Panc1 (cell line): ENCODE data around the gene ADM2.
"Not testable (repeated sequence)": the region's sequence is repeated elsewhere in the genome, so short reads cannot be mapped to it uniquely, and the experiment has no call there.

ENCODE experiments used
- SIN3A ChIP-seq: IDR thresholded peaks from 2 replicates; pipeline ENCODE4 v1.6.1; 2012; ENCODE audit warnings: low read depth, mild to moderate bottlenecking, low read length, moderate library complexity, borderline replicate concordance; ENCODE audit not compliant: insufficient read depth
- TF ChIP-seq, protein P1 (sequence below): fragments of 450-650 bp; IDR thresholded peaks from 2 replicates; pipeline ENCODE4 v1.5.1; 2017; ENCODE audit warnings: mild to moderate bottlenecking

DNA sequence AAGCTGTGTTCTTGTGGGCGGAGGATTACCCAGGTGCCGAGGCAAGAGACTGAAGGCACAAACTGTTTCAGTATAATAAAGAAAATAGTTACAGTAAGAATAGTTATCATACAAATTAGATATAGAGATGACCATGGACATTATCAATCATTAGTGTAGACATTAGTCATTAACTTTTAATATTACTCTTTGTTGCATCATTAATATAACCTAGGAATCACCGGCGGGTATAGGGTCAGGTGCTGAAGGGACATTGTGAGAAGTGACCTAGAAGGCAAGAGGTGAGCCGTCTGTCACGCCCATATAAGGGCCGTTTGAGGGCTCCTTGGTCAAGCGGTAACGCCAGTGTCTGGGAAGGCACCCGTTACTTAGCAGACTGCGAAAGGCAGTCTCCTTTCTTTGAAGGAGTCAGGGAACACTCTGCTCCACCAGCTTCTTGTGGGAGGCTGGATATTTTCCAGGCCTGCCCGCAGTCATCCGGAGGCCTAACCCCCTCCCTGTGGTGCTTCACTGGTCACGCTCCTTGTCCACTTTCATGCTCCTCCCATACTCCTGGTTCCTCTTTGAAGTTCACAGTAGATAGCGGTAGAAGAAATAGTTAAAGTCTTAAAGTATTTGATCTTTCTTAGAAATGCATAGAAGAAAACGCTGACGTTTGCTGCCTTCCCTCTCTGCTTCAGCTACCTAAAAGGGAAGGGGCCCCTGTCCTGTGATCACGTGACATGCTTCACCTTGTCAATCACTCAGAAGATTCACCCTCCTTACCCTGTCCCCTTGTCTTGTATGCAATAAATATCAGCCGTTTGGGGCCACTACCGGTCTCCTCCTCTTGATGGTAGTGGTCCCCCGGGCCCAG lies 52.7 kb downstream of the ADM2 start:
- TF ChIP-seq, protein P1, sequence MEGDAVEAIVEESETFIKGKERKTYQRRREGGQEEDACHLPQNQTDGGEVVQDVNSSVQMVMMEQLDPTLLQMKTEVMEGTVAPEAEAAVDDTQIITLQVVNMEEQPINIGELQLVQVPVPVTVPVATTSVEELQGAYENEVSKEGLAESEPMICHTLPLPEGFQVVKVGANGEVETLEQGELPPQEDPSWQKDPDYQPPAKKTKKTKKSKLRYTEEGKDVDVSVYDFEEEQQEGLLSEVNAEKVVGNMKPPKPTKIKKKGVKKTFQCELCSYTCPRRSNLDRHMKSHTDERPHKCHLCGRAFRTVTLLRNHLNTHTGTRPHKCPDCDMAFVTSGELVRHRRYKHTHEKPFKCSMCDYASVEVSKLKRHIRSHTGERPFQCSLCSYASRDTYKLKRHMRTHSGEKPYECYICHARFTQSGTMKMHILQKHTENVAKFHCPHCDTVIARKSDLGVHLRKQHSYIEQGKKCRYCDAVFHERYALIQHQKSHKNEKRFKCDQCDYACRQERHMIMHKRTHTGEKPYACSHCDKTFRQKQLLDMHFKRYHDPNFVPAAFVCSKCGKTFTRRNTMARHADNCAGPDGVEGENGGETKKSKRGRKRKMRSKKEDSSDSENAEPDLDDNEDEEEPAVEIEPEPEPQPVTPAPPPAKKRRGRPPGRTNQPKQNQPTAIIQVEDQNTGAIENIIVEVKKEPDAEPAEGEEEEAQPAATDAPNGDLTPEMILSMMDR: not testable (repeated sequence)
- TF ChIP-seq SIN3A: not testable (repeated sequence)
